Stimulated activated CD8-positive, alpha-beta memory T cell treated with anti-CD3 and anti-CD28 coated beads, Interleukin-4, amount 100 ng/mL, for 4 hours (primary cell): ENCODE measurements around the gene RGSL1.

Experiments used
- DNase-seq, 2 donors: peaks; one replicate each; pipeline ENCODE4 v3.0.0-alpha.2; 2020; ENCODE audit warnings: low read depth in 2 of 2, low spot score in 1 of 2

RGSL1 gene

DNA sequence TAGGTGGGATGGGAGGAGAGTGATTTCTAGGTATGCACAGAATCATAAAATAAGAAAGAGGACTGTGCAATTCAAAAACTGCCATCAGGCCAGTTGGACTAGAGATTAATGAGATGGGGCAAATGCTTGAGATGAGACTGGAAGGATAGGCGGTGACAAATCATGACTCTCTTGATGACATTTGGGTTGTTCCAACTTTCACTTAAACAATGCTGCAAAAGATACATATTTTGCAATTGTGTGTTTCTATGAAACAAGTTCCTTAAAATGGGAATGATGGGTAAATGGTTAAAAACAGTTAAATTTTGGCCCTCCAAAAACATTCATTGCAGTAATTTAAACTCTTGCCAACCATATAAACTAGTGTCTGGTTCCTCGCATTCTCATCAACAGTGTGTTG lies 84.0 kb downstream of the RGSL1 start:
- no peak for DNase-seq

DNA sequence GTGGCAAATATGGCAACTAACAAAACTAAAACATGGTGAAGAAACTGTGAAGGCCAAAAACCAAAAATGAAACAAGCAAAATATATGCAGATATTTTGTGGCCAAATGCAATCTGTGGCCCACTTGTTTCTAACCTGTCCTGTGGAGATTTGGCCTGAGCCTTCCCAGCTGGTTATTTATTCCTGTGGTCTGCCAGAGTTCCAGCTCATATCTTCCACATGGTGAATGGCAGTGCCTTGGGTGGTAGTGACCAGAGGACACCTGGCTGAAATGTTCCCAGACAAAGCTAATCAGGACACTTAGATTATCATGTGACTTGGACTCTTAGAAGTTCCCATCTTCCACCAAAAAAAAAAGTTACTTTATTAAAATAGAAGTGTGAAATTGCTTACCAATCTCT lies 99.4 kb downstream of the RGSL1 start:
- DNase-seq = no peak

DNA sequence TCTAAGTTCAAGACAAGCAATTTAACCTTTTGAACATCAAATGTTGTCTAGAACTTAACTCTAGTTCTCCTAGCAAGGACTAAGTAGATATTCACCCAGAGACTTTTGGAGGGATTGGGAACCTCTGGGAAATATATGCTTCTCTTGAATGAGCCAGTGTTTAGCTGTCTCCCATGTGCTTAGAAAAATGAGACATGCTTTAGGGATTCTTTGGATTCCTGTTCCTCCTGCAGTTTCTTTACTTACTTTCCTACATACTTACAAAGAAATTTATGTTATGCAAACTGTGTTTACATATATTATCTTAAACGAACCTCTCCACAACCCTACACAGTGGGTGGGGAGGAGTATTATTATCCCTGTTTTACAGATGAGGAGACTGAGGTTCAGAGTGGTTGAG lies 99.9 kb downstream of the RGSL1 start:
- no peak for DNase-seq

DNA sequence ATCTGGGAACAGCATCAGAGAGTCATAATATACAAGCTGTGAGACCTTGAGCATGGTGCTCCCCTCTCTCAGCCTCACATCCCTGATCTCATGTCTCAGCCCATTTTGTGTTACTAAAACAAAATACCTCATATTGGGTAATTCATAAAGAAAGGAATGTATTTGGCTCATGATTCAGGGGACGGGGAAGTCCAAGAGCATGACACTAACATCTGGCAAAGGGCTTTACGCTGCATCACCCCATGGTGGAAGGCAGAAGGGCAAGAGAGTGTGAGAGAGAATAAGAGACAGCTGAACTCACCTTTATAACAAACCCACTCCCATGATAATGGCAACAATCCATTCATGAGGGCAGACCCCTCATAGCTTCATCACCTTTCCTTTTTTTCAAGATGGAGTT lies 102.6 kb downstream of the RGSL1 start:
- no peak for DNase-seq

DNA sequence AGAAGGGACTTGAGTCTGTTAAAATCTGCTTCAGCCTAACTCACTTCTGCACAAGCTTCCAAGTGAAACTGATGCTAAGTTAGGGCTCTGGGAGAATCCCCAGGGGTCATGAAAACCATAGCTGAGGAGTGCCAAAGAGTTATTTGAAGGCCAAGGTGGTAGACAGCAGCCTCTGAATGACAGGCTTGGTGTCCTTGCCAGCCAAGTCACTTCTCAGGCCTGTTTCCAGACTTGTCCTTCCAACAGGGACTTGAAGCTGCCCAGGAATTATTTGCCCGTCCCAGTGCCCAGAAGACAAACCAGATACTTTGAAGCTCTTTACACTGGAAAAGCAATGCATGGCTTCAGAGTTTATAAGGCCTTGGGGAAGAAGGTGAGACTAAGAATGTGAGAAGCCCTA lies 105.5 kb downstream of the RGSL1 start:
- no peak for DNase-seq

DNA sequence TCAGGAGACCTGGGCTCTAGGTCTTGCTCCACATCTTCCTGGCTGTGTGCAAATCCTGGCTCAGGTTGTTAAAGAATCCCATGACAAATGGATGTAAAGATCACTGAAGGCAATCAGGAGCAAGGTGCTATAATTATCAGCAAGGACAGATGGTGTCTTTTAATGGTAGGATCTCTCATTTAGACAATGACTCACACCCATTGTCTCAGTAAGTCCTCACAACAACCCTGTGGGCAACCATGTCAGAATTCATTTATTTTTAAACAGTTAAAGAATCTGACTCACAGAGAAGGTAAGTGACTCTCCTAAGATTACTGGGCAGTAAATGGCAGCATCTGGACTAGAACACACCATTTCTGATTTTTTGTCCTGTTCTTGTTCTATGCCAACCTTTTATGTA lies 106.3 kb downstream of the RGSL1 start:
- DNase-seq = no peak

DNA sequence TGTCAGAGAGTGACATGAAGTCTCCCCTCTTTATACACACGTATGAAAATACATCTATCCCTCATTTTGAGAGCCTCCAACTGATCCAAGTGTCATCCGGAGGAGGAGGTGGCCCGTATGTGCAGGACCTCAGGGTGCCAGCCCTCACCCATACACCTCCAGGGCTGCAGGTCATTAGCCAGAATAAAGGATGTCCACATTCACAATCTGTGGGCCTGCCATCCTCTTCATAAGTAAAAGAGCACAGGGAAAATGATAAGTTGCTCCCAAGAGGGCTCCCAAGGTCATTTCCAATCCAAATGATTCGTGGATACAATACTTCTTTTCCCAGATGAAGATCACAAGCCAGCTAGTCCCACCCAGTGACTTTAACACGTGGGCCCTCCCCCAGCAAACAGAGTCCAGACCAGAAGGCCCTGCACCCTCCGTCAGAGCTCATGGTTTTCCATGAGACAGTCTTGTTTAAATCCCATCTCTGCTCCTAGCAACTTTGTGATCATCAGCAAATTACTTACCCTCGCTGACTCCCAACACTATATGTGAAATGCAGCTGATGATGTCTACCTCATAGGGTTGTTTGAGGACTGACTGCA lies 110.5 kb downstream of the RGSL1 start:
- no peak for DNase-seq

DNA sequence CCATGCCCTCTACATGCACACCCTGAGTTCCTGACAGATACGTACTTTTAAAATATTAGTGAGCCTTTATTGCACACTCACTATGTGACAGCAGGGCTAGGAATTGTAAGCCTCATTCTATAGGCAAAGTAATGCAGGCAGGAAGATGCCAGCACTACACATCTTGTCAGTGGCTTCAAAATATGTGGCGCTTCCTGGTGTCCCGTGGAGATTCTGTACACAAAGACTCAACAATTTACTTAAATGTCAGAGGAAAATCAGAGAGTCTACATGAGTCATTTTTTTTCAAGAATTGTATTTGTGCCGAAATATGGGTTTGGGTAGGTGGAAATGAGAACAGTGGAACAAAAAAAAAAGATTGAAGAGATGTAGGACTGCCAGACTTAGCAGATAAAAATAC lies 111.5 kb downstream of the RGSL1 start:
- no peak for DNase-seq

DNA sequence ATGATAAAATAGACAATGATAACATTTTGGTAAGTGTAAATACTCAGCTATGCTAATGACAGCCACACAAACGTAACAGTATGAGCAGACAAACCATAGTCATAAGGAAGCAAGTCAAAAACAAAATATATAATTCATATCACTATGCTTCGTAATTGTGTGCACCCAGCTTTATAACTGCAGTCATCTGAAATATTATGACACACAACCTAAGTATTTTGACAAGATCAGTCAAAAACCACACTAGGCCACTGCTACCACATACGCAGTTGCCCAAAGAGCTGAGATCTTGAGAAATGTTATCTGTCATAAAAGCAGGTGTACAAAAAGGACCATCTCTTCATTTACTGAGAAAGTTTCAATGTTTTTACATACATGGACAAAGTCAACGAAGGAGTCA lies 113.1 kb downstream of the RGSL1 start:
- DNase-seq = no peak

DNA sequence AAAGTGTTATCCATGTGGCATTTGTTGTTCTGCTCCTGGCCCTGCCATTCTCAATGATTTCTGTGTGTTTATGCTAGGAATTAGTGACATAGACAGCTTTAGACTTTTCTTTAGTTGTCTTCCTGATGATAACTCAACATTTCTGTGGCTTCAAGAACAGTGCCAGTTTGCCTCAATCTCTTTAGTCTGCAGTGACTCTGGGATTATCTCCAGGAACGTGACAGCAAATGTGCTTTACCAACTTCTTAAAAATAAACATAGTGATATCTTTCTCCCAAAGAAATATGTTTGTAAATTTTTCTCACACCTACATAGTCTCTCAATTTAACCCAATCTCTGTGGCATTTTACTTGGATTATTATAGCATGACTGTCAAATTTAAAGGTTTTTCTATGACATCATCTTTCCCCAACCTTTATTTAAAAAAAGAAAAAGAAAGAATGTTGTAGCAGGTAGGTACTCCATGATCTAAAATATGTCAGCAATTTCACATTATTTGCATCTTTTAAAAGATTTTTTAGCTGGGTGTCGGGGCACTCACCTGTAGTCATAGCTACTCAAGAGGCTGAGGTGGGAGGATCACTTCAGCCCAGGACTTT lies 114.6 kb downstream of the RGSL1 start:
- DNase-seq = no peak

DNA sequence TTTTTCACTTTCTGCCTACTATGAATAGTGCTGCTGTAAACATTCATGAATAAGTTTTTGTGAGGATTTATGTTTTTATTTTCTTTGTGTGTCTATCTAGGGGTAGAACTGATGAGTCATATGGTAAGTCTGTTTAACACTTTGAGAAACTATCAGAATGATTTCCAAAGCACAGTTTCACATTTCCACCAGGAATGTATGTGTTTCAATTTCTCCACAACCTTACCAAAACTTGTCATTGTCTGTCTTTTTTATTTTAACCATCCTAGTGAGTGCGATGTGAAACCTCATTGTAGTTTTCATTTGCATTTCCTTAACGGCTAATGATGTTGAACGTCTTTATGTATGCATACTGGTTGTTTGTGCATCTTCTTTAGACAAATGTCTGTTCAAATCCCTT lies 115.6 kb downstream of the RGSL1 start:
- no peak for DNase-seq

DNA sequence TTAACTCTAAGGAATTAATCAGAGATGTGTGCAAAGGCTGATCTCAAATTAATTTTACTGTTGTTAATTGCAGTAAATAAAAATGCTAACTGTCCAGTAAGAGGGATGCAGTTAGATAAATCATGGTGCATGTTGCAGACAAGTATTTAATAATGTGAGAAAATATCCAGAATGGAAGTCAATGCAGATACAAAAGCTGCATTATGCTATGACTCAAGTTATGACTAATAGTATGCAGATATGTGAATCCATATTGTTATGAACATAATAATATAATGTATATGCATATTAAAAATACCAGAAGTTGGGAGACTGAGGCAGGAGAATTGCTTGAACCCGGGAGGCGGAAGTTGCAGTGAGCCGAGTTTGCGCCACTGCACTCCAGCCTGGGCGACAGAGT lies 117.7 kb downstream of the RGSL1 start:
- DNase-seq = no peak

DNA sequence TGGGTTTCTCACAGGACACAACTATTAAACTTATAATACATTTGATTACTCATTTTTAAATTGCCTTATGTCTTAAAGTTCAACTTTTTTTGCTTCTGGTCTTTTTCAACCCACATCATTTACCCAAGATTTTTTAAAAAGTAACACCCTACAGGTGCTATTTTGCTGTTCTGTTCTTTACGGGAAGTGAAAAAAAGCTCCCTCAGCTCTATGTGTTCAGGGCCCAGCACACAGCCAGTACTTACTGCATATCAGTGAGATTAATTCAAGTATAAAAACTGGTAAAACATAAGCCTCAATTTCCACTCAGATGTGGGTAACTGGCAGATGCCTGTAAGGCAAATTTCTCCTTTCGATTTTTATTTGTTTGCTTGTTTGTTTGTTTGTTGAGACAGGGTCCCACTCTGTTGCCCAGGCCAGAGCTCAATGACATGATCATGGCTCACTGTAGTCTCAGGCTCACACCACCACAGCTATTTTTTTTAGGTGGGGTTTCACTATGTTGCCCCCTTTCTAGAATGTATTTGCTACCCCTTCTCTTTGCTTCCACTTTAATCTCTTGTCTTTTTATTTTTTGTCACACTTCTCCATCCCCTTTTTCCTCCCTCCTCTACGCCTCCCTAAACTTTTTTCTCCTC lies 118.8 kb downstream of the RGSL1 start:
- DNase-seq = no peak

DNA sequence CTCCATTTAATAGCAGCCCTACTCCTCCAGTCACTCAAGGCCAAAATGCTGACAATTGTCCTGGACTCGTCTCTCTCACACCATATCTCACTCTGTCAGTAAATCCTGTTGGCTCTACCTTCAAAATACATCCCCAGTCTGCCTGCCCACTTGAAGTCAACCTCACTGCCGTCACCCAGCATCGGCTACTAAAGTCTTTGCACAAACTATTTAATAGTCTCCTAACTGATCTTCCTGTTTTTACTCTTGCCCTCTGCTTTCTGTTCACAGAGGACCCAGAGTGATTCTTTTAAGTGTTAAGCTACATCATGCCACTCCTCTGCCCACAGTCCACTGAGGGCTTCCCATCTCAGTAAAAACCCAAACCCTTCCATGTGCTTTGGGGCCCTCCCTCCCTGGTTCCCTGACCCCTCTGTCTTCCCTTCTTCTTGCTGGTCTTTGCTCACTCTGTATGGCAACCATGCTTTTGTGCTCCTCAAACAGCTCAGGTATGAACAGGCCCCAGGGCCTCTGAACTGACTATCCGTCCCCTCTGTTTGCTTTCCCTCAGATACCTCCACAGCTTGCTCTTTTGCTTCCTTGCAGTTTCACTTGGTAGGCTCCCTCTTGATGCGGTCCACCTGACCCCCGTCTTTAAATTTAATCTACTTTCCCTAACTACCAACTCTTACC lies 120.1 kb downstream of the RGSL1 start:
- no peak for DNase-seq

DNA sequence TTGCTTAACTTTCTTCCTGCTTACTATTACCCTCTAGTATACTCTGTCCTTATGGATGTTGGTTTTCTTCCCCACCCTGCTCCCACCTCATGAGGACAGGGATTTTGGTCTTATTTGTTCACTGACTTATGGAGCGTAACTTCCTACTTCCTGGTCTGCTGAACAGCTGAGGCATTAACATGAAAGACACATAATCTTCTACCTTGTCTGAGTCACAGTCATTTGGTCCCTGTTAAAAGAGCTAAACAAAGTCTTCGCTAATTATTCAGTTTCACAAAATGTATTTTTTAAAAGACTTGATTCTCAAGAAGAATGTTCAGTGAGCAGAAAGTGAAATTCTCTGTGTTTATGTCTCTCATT lies 120.6 kb downstream of the RGSL1 start:
- DNase-seq = no peak

DNA sequence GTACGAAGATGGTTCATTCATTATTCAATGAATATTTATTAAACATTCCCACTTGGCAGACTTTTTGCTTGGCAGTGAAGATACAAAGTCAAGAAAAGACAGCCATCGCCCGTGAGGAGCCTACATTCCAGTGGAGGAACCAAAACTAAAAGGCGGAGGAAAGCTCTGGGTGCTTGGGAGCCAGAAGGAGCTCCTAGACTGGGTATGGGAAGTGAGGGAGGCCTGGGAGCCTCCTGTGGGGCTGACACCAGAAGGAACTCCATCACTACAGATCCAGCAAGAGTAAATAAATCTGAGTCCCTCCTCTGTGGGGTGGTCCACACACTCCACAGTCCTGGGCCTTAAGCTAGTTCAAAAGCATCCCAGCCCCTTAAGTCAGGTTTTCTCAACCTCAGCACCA lies 124.2 kb downstream of the RGSL1 start:
- no peak for DNase-seq

DNA sequence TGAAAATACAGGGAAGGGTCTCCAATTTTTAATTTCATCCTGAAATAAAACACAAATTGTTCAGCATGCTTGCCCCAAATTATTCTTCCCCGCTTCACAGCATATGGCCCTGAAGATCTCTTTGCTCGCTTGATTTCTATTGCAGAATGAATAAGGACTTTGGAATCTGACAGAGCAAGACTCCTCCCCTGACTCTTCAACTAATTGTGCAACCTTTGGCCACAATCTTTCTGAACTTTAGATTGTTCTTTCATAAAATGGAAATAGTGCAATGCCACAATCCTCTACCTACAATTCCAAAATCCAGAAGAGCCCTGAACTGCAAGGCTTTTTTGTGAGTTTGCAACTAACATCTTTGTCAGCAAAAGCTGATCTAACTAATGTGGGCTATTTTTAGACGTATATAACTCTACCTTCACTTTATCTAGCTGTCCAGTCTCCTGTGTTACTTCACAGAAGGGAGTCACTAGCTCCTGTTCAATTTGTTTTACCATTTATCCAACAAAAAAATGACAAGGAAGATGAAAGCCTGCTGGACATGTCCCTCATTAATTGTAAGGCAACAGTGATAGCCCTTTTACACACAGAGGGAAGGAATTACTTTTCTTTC lies 125.7 kb downstream of the RGSL1 start:
- DNase-seq = no peak

DNA sequence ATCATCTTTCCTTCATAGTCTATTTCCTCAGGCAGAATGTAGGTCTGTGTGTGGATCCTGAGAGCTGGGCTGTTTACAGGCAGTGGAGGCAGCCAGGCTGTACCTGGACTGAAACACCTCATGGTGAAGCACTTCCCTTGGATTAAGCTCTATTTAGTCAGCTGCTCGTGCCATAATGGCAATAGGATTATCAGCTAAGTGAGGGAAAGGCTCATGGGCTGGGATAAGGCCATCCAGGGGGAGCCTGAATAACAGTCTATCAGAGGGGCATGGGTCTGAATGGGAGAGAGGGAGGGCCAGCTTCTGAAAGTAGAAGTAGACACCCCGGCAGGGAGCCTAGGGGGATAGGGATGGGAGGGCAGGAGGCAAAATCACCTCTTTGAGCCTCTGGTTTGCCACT lies 130.8 kb downstream of the RGSL1 start:
- no peak for DNase-seq

DNA sequence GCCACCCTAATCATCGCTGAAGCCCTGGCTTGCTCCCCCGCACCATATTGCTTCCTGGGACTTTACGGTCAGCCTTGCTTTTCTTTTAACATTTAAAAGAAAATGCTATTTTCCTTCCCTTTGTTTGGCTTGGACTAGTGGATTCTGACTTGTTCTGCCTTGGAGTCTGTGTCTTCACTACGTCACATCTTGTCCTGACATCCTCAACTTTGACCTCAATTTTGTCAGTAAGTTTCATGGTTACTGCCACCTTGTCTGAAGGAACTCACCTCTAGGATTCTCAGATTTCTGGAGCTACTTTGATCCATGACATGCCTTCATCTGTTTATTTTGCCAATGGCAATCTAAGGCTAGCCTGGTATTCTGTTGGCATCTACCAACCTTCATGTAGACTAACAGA lies 134.8 kb downstream of the RGSL1 start:
- DNase-seq = no peak

DNA sequence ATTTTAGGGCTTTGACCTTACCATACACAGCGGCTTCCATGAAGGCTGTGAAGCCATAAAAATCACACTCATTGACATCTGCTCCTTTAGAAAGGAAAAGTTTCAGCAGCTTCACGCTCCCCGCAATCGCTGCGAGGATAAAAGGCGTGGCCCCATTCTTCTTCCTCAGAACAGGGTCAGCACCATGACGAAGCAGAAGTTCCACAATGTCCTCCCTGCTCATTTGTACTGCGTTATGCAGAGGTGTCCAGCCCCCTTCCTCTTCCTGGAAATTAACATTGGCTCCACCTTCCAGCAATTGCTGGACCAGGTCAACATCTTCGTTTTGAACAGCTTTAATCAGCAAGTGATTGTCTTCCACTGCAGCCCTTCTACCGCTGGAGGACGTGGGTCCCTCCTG lies 136.4 kb downstream of the RGSL1 start:
- no peak for DNase-seq

DNA sequence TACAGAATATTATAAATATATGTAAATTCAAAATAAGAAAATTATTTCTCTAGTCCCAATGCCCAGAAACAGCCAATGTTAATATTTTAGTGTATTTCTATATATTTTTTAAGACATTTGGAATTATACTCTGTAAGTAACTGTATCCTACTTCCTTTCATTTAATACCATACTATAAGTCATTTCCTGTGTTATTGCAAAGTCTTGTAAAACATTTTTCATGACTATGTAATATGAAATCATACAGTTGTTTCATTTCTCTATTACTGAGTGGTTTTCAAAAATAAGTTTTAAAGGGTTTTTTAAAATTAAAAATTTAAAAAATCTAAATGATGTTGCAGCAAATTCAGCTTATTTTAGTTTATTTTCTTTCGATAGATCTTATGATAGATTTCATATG lies 137.1 kb downstream of the RGSL1 start:
- DNase-seq = no peak
